SJCRH30 (cell line): Measurements from ENCODE around the gene YPEL2. TPM values are rescaled to one million over a fixed set of nuclear protein-coding genes. Genes with fewer than 3 reads are reported as not detected.
"Not testable (repeated sequence)": the region's sequence is repeated elsewhere in the genome, so short reads cannot be mapped to it uniquely, and the experiment has no call there.

Source experiments
- DNase-seq, 2 experiments: peaks; one replicate each; pipeline ENCODE4 v3.0.0-alpha.2; 2015 to 2020
- H3K27ac ChIP-seq: fragments of 250-450 bp; sonication (Bioruptor Pico); 2 replicates; pipeline ENCODE4 v1.5.1; 2020; ENCODE audit warnings: mild to moderate bottlenecking, moderate library complexity
- H3K27me3 ChIP-seq: fragments of 250-450 bp; sonication (Bioruptor Pico); 2 replicates; pipeline ENCODE4 v1.5.1; 2020; ENCODE audit warnings: mild to moderate bottlenecking, moderate library complexity
- H3K36me3 ChIP-seq: fragments of 250-450 bp; sonication (Bioruptor Pico); 2 replicates; pipeline ENCODE4 v1.5.1; 2020; ENCODE audit warnings: mild to moderate bottlenecking, moderate library complexity
- H3K4me1 ChIP-seq: fragments of 250-450 bp; sonication (Bioruptor Pico); 2 replicates; pipeline ENCODE4 v1.5.1; 2020; ENCODE audit warnings: mild to moderate bottlenecking, moderate library complexity
- H3K4me3 ChIP-seq: fragments of 250-450 bp; sonication (Bioruptor Pico); 2 replicates; pipeline ENCODE4 v1.5.1; 2020; ENCODE audit warnings: mild to moderate bottlenecking, moderate library complexity
- H3K9me3 ChIP-seq: fragments of 250-450 bp; sonication (Bioruptor Pico); replicated peaks from 2 replicates; pipeline ENCODE4 v1.5.1; 2020; ENCODE audit warnings: mild to moderate bottlenecking, moderate library complexity
- total RNA-seq: library from RNA; depleted of rRNA; stranded (reverse); fragments of >200 nt; shearing (Covaris generic); gene quantifications from 2 replicates; pipeline ENCODE4 v1.2.3, GENCODE V29; 2014; rRNA removed

YPEL2 gene
- 1.6 and 1.8 TPM in 2 replicates for total RNA-seq

- Histone ChIP-seq H3K27ac (no peak within 1 kb of the TSS), H3K4me1 (peaks cover 6% of the 10 kb centered on the region), H3K36me3 (no peaks in the 10 kb centered on the region), H3K9me3 (no peaks in the 10 kb centered on the region), H3K27me3 (peaks cover 7% of the 10 kb centered on the region), H3K4me3 (peak within 1 kb of the TSS; percentile 72)
- peak; percentile 90 to 94 for DNase-seq
Measured at GRCh38 chr17:59331129-59331928, at the start of gene YPEL2. YPEL2 (plus strand) TSS chr17:59331655; CDS start chr17:59353410, 21,755 bp downstream.

GRCh38 chr17:59284317-59284716, 47.1 kb upstream of the YPEL2 start:
- no peak overlapping the region for H3K27ac ChIP-seq
- no peaks in the 10 kb centered on the region for H3K4me1 ChIP-seq
- H3K4me3 ChIP-seq, result no peak overlapping the region
- no peaks in the 10 kb centered on the region for H3K36me3 ChIP-seq
- H3K9me3 ChIP-seq, result no peaks in the 10 kb centered on the region
- no peaks in the 10 kb centered on the region for H3K27me3 ChIP-seq
- no peak for DNase-seq

GRCh38 chr17:59287452-59287851, 44.0 kb upstream of the YPEL2 start:
- no peaks in the 10 kb centered on the region for H3K27me3 ChIP-seq
- no peak overlapping the region for H3K4me3 ChIP-seq
- no peaks in the 10 kb centered on the region for H3K36me3 ChIP-seq
- H3K9me3 ChIP-seq, result no peaks in the 10 kb centered on the region
- no peak for DNase-seq
- H3K27ac ChIP-seq, result no peak overlapping the region
- H3K4me1 ChIP-seq, result no peaks in the 10 kb centered on the region

- no peaks in the 10 kb centered on the region for H3K36me3 ChIP-seq
- no peak for DNase-seq
- no peak overlapping the region for H3K27ac ChIP-seq
- H3K27me3 ChIP-seq, result no peaks in the 10 kb centered on the region
- H3K4me3 ChIP-seq, result no peak overlapping the region
- no peaks in the 10 kb centered on the region for H3K4me1 ChIP-seq
- no peaks in the 10 kb centered on the region for H3K9me3 ChIP-seq
Measured at GRCh38 chr17:59287891-59288290, 43.6 kb upstream of the YPEL2 start.

- no peak overlapping the region for H3K27ac ChIP-seq
- no peaks in the 10 kb centered on the region for H3K9me3 ChIP-seq
- no peak overlapping the region for H3K4me3 ChIP-seq
- H3K36me3 ChIP-seq, result no peaks in the 10 kb centered on the region
- no peaks in the 10 kb centered on the region for H3K27me3 ChIP-seq
- DNase-seq, result no peak
- H3K4me1 ChIP-seq, result no peaks in the 10 kb centered on the region
Measured at GRCh38 chr17:59289981-59290301, 41.5 kb upstream of the YPEL2 start.

GRCh38 chr17:59290302-59290998, 41.0 kb upstream of the YPEL2 start:
- DNase-seq, H3K4me3 ChIP-seq, H3K27ac ChIP-seq, H3K36me3 ChIP-seq, H3K9me3 ChIP-seq, H3K27me3 ChIP-seq, H3K4me1 ChIP-seq: not testable (repeated sequence)

GRCh38 chr17:59292174-59292523, 39.3 kb upstream of the YPEL2 start:
- H3K27me3 ChIP-seq, result no peaks in the 10 kb centered on the region
- no peak overlapping the region for H3K4me3 ChIP-seq
- DNase-seq, result no peak
- H3K4me1 ChIP-seq, result no peaks in the 10 kb centered on the region
- no peak overlapping the region for H3K27ac ChIP-seq
- H3K36me3 ChIP-seq, result no peaks in the 10 kb centered on the region
- H3K9me3 ChIP-seq, result no peaks in the 10 kb centered on the region

- Histone ChIP-seq H3K4me3 (no peak overlapping the region), H3K4me1 (no peaks in the 10 kb centered on the region), H3K27ac (no peak overlapping the region), H3K36me3 (no peaks in the 10 kb centered on the region), H3K9me3 (no peaks in the 10 kb centered on the region), H3K27me3 (no peaks in the 10 kb centered on the region)
- no peak for DNase-seq
Measured at GRCh38 chr17:59296190-59296589, 35.3 kb upstream of the YPEL2 start.

GRCh38 chr17:59298521-59298920, 32.9 kb upstream of the YPEL2 start:
- no peaks in the 10 kb centered on the region for H3K36me3 ChIP-seq
- H3K9me3 ChIP-seq, result no peaks in the 10 kb centered on the region
- no peak for DNase-seq
- H3K27ac ChIP-seq, result no peak overlapping the region
- H3K4me1 ChIP-seq, result no peaks in the 10 kb centered on the region
- H3K27me3 ChIP-seq, result no peaks in the 10 kb centered on the region
- no peak overlapping the region for H3K4me3 ChIP-seq

GRCh38 chr17:59299400-59300092, 31.9 kb upstream of the YPEL2 start:
- H3K27me3 ChIP-seq, result no peaks in the 10 kb centered on the region
- no peaks in the 10 kb centered on the region for H3K36me3 ChIP-seq
- H3K4me1 ChIP-seq, result no peaks in the 10 kb centered on the region
- DNase-seq, result no peak
- H3K27ac ChIP-seq, result no peak overlapping the region
- H3K4me3 ChIP-seq, result no peak overlapping the region
- no peaks in the 10 kb centered on the region for H3K9me3 ChIP-seq

GRCh38 chr17:59300941-59301340, 30.5 kb upstream of the YPEL2 start:
- Histone ChIP-seq H3K27ac (no peak overlapping the region), H3K36me3 (no peaks in the 10 kb centered on the region), H3K27me3 (no peaks in the 10 kb centered on the region), H3K4me1 (no peaks in the 10 kb centered on the region), H3K4me3 (no peak overlapping the region), H3K9me3 (no peaks in the 10 kb centered on the region)
- DNase-seq, result no peak

- Histone ChIP-seq H3K27ac (no peak overlapping the region), H3K9me3 (no peaks in the 10 kb centered on the region), H3K36me3 (no peaks in the 10 kb centered on the region), H3K27me3 (no peaks in the 10 kb centered on the region), H3K4me3 (no peak overlapping the region), H3K4me1 (no peaks in the 10 kb centered on the region)
- no peak for DNase-seq
Measured at GRCh38 chr17:59304811-59305210, 26.6 kb upstream of the YPEL2 start.

- no peak overlapping the region for H3K27ac ChIP-seq
- no peaks in the 10 kb centered on the region; the same call in 1 of the 2 replicates for H3K4me1 ChIP-seq
- H3K9me3 ChIP-seq, result no peaks in the 10 kb centered on the region
- DNase-seq, result no peak
- H3K27me3 ChIP-seq, result no peaks in the 10 kb centered on the region
- no peaks in the 10 kb centered on the region for H3K36me3 ChIP-seq
- no peak overlapping the region for H3K4me3 ChIP-seq
Measured at GRCh38 chr17:59310263-59310920, 21.1 kb upstream of the YPEL2 start.

- DNase-seq, result peak; percentile 31 to 80
- Histone ChIP-seq H3K4me3 (no peak overlapping the region), H3K27ac (no peak overlapping the region), H3K4me1 (no peaks in the 10 kb centered on the region; the same call in 1 of the 2 replicates), H3K36me3 (no peaks in the 10 kb centered on the region), H3K27me3 (no peaks in the 10 kb centered on the region), H3K9me3 (no peaks in the 10 kb centered on the region)
Measured at GRCh38 chr17:59311051-59311468, 20.4 kb upstream of the YPEL2 start.

GRCh38 chr17:59311521-59311920, 19.9 kb upstream of the YPEL2 start:
- not testable (repeated sequence) for H3K4me1 ChIP-seq, H3K27me3 ChIP-seq

More at GRCh38 chr17:59311521-59311920, 19.9 kb upstream of the YPEL2 start:
- H3K27ac ChIP-seq, DNase-seq, H3K4me3 ChIP-seq, H3K36me3 ChIP-seq, H3K9me3 ChIP-seq: not testable (repeated sequence)
